DOHH2 (cell line): ENCODE results near the gene NOTCH4.

Experiments used
- EZH2phosphoT487 ChIP-seq: fragments of 200-600 bp; sonication (generic); IDR thresholded peaks from 2 replicates; pipeline ENCODE4 v1.6.1; 2017; ENCODE audit warnings: borderline replicate concordance, mild to moderate bottlenecking, antibody characterized with exemption, low read length, moderate library complexity, mixed read lengths
- TF ChIP-seq, protein P1 (sequence below): fragments of 200-600 bp; sonication (generic); IDR thresholded peaks from one replicate; pipeline ENCODE4 v1.5.1; 2014; ENCODE audit warnings: antibody characterized with exemption, mild to moderate bottlenecking, low read depth, low read length; ENCODE audit not compliant: poor library complexity, severe bottlenecking

DNA sequence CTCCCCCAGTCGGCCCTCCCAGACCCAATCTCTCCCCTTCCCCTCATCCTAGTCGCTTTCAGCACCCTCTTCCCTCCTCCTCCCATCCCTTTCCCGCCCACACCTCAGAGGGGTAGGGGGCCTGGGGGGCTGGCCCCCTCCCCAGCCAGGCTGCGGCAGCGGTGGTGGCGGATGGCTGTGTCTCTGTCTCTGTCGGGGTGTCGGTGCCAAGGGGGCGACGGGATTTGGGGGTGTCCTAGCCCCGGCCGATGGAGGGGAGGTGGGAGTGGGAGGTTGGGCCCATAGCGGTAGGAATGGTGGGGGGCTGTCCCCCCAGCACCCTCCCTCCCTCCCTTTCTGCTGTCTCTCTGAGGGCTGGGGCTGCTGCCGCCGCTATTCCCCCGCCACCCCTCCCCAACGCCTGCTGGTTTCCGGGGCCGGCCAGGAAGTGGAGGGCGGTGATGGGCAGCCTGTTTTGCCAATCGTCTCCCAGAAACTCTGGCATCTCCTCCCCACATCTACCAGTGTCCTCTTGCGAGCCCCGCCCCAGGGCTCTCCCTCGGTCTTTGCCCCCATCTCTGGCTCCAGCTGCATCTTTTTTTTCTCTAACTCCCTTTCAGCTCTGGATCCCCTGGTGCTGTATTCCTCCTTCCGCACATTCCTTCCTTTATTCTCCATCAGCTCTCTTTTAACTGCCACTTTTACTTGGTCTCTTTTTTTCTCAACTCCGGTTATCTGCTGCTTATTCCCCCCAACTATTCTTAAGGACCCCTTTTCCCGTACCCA, 48.0 kb downstream of the NOTCH4 start, which contains the start of gene AGPAT1:
- TF ChIP-seq EZH2phosphoT487, result no peak
- TF ChIP-seq, protein P1, sequence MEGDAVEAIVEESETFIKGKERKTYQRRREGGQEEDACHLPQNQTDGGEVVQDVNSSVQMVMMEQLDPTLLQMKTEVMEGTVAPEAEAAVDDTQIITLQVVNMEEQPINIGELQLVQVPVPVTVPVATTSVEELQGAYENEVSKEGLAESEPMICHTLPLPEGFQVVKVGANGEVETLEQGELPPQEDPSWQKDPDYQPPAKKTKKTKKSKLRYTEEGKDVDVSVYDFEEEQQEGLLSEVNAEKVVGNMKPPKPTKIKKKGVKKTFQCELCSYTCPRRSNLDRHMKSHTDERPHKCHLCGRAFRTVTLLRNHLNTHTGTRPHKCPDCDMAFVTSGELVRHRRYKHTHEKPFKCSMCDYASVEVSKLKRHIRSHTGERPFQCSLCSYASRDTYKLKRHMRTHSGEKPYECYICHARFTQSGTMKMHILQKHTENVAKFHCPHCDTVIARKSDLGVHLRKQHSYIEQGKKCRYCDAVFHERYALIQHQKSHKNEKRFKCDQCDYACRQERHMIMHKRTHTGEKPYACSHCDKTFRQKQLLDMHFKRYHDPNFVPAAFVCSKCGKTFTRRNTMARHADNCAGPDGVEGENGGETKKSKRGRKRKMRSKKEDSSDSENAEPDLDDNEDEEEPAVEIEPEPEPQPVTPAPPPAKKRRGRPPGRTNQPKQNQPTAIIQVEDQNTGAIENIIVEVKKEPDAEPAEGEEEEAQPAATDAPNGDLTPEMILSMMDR, result no peak
